ENCODE results near the gene FA2H. TPM values are rescaled to one million over a fixed set of nuclear protein-coding genes. Genes with fewer than 3 reads are reported as not detected.

Gene FA2H
- total and polyA plus RNA-seq, 10 of the 15 experiments (the other 5 are each of a cell fraction or from before 2014, with no cell fraction given), result 0.05 to 0.73 (median 0.51) TPM; not detected in 3

- TF ChIP-seq, protein P1, sequence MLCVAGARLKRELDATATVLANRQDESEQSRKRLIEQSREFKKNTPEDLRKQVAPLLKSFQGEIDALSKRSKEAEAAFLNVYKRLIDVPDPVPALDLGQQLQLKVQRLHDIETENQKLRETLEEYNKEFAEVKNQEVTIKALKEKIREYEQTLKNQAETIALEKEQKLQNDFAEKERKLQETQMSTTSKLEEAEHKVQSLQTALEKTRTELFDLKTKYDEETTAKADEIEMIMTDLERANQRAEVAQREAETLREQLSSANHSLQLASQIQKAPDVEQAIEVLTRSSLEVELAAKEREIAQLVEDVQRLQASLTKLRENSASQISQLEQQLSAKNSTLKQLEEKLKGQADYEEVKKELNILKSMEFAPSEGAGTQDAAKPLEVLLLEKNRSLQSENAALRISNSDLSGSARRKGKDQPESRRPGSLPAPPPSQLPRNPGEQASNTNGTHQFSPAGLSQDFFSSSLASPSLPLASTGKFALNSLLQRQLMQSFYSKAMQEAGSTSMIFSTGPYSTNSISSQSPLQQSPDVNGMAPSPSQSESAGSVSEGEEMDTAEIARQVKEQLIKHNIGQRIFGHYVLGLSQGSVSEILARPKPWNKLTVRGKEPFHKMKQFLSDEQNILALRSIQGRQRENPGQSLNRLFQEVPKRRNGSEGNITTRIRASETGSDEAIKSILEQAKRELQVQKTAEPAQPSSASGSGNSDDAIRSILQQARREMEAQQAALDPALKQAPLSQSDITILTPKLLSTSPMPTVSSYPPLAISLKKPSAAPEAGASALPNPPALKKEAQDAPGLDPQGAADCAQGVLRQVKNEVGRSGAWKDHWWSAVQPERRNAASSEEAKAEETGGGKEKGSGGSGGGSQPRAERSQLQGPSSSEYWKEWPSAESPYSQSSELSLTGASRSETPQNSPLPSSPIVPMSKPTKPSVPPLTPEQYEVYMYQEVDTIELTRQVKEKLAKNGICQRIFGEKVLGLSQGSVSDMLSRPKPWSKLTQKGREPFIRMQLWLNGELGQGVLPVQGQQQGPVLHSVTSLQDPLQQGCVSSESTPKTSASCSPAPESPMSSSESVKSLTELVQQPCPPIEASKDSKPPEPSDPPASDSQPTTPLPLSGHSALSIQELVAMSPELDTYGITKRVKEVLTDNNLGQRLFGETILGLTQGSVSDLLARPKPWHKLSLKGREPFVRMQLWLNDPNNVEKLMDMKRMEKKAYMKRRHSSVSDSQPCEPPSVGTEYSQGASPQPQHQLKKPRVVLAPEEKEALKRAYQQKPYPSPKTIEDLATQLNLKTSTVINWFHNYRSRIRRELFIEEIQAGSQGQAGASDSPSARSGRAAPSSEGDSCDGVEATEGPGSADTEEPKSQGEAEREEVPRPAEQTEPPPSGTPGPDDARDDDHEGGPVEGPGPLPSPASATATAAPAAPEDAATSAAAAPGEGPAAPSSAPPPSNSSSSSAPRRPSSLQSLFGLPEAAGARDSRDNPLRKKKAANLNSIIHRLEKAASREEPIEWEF (IDR thresholded peaks at IDR 0.05; ENCODE audit: insufficient replicate concordance, low read depth, low read length), result no peak
- no peak for TF ChIP-seq TAF1 (IDR thresholded peaks at IDR 0.05; ENCODE audit: borderline replicate concordance, low read depth, low read length)
- TF ChIP-seq SMAD1 (IDR thresholded peaks at IDR 0.05; ENCODE audit: low read depth, partially characterized antibody), result no peak
Observed at GRCh38 chr16:74721716-74722115, 52.9 kb downstream of the FA2H start (continued).

DNA sequence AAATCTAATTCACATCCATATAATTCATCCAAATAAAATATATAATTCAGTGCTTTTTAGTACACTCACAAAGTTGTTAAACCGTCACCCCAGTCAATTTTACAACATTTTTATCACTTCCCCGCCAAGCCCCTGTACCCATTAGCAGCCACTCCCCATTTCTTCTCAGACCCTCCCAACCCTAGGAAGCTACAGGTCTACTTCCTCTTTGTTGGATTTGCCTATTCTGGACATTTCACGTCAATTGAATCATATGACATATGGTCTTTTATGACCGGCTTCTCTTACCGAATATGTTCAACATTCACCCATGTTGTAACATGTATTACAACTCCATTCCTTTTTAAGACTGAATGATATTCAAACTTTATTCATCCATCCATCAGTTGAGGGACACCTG is 54.0 kb downstream of the FA2H start:
- in situ Hi-C loops (cut with MboI) (no loop called here), intact Hi-C loops (cut with micrococcal nuclease; ENCODE audit: unreplicated experiment) (no loop called here)
- DNase-seq (ENCODE audit: low read depth, low spot score) (no peak), FAIRE-seq (no peak), ATAC-seq (no peak)
- ChIA-PET SMC1A (ENCODE audit: uncharacterized antibody, unreplicated experiment) (no interaction called here), RAD21 (ENCODE audit: unreplicated experiment) (interaction anchor here (1.8 kb wide), 1 partner anchor 389 kb away, joined by 3 read pairs; no protein-coding TSS in a partner anchor), POLR2A (no interaction called here), CTCF (interaction anchor here (3.4 kb wide), 1 partner anchor 142 kb away, joined by 12 read pairs; no protein-coding TSS in a partner anchor)
- 40% methylated on average over 5 of the region's 5 CpGs for WGBS (ENCODE audit: insufficient coverage, insufficient replicate concordance, low lambda C conversion rate, missing lambda C conversion rate)
- Histone ChIP-seq H2AFZ (ENCODE audit: control insufficient read depth, low read depth, low read length) (no peak overlapping the region), H3K27ac (ENCODE audit: control insufficient read depth, insufficient read depth) (no peak overlapping the region), H3K4me1 (ENCODE audit: control insufficient read depth, insufficient read depth, low read length) (no peaks in the 10 kb centered on the region), H3K4me2 (ENCODE audit: control insufficient read depth, insufficient read depth) (no peak overlapping the region), H3K4me3 (no peak overlapping the region), H3K27me3 (replicated peaks in 1 of 2; ENCODE audit: control insufficient read depth in 2 of 2, insufficient read depth in 2 of 2, low read length in 1 of 2) (no peaks in the 10 kb centered on the region; a peak in 1 of 4 replicates), H4K20me1 (ENCODE audit: control insufficient read depth, insufficient read depth) (no peaks in the 10 kb centered on the region), H3K36me3 (ENCODE audit: control insufficient read depth in 2 of 2, insufficient read depth in 2 of 2, low read length in 1 of 2) (no peaks in the 10 kb centered on the region), H3K79me2 (ENCODE audit: control insufficient read depth, insufficient read depth, low read length) (no peaks in the 10 kb centered on the region), H3K9ac (ENCODE audit: control insufficient read depth, insufficient read depth, low read length) (no peak overlapping the region), H3K9me3 (replicated peaks; ENCODE audit: control insufficient read depth, insufficient read depth, low read length) (no peaks in the 10 kb centered on the region)
- BruUV-seq (replicated peaks), result no TSS peak
- TF ChIP-seq KAT2A (conservative IDR thresholded peaks at IDR 0.05; ENCODE audit: control insufficient read depth, low read depth, low read length) (no peak), RAD51 (IDR thresholded peaks at IDR 0.05) (no peak), STAT3 (IDR thresholded peaks at IDR 0.05; ENCODE audit: low read depth, low read length) (no peak), IRF3 (IDR thresholded peaks at IDR 0.05) (no peak), NFIC (IDR thresholded peaks at IDR 0.05; ENCODE audit: low read depth, low read length) (no peak), IKZF2 (IDR thresholded peaks at IDR 0.05) (no peak), ATF7 (IDR thresholded peaks at IDR 0.05; ENCODE audit: low read depth) (no peak), POLR2AphosphoS2 (IDR thresholded peaks at IDR 0.05; ENCODE audit: low read depth, low read length) (no peak)
- TF ChIP-seq, protein P2, sequence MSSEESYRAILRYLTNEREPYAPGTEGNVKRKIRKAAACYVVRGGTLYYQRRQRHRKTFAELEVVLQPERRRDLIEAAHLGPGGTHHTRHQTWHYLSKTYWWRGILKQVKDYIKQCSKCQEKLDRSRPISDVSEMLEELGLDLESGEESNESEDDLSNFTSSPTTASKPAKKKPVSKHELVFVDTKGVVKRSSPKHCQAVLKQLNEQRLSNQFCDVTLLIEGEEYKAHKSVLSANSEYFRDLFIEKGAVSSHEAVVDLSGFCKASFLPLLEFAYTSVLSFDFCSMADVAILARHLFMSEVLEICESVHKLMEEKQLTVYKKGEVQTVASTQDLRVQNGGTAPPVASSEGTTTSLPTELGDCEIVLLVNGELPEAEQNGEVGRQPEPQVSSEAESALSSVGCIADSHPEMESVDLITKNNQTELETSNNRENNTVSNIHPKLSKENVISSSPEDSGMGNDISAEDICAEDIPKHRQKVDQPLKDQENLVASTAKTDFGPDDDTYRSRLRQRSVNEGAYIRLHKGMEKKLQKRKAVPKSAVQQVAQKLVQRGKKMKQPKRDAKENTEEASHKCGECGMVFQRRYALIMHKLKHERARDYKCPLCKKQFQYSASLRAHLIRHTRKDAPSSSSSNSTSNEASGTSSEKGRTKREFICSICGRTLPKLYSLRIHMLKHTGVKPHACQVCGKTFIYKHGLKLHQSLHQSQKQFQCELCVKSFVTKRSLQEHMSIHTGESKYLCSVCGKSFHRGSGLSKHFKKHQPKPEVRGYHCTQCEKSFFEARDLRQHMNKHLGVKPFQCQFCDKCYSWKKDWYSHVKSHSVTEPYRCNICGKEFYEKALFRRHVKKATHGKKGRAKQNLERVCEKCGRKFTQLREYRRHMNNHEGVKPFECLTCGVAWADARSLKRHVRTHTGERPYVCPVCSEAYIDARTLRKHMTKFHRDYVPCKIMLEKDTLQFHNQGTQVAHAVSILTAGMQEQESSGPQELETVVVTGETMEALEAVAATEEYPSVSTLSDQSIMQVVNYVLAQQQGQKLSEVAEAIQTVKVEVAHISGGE (CRISPR knock-in tag; IDR thresholded peaks at IDR 0.05), result no peak
